K562 (cell line): ENCODE measurements around the gene SHOC1. TPM values are rescaled to one million over a fixed set of nuclear protein-coding genes. Genes with fewer than 3 reads are reported as not detected.

Experiments used
- E2F3 ChIP-seq: fragments of 250-450 bp; sonication (Bioruptor Pico); IDR thresholded peaks from 2 replicates; pipeline ENCODE4 v1.4.0; 2020; ENCODE audit warnings: mild to moderate bottlenecking
- MAFF ChIP-seq: IDR thresholded peaks from 2 replicates; pipeline ENCODE4 v1.6.1; 2012; ENCODE audit warnings: low read length, improper control_type of control experiment
- MEF2D ChIP-seq: conservative IDR thresholded peaks from 2 replicates; pipeline ENCODE4 v1.6.1; 2016; ENCODE audit warnings: low read depth, missing genetic modification characterization, missing compliant biosample characterization
- MTA2 ChIP-seq: fragments of 450-650 bp; IDR thresholded peaks from 2 replicates; pipeline ENCODE4 v1.6.1; 2016; ENCODE audit warnings: low read depth
- MTA3 ChIP-seq: fragments of 450-650 bp; formaldehyde crosslinking; IDR thresholded peaks from 2 replicates; pipeline ENCODE4 v1.6.1; 2017; ENCODE audit warnings: mild to moderate bottlenecking, borderline replicate concordance
- ZC3H11A ChIP-seq: IDR thresholded peaks from 2 replicates; pipeline ENCODE4 v1.6.1; 2012; ENCODE audit warnings: low read depth, low read length, improper control_type of control experiment
- ZNF511 ChIP-seq: sonication (generic); formaldehyde crosslinking; IDR thresholded peaks from 2 replicates; pipeline ENCODE4 v1.8.0; 2022; ENCODE audit warnings: mild to moderate bottlenecking, missing genetic modification reagents
- ZNF75A ChIP-seq: fragments of 450-650 bp; formaldehyde crosslinking; IDR thresholded peaks from 2 replicates; pipeline ENCODE4 v1.4.0; 2020; ENCODE audit warnings: mild to moderate bottlenecking
- polyA plus RNA-seq, 8 experiments: library from polyadenylated mRNA; depleted of rRNA in 4 of 8; stranded (reverse) in 5 of 8; unstranded in 3 of 8; fragments of >200 nt; fragmentation: Nextera tagmentation in 2 of 8; fragmentation: Illumina TruSeq in 1 of 8; extraction: Ambion mirVana in 2 of 8; extraction: Trizol in 1 of 8; gene quantifications; 2 replicates each; pipeline versions ENCODE4 v1.2.1 to v1.2.3, GENCODE V29; 2011 to 2014; ENCODE audit warnings: inconsistent platforms in 1 of 8, missing spikeins in 1 of 8
- total RNA-seq, 7 experiments: library from RNA; depleted of rRNA in 6 of 7; stranded (reverse); fragments of >200 nt in 6 of 7; fragmentation: Illumina TruSeq in 2 of 7; extraction: Trizol in 2 of 7; gene quantifications; 2 replicates each; pipeline versions ENCODE4 v1.2.1 to v1.2.3, GENCODE V29; 2011 to 2021; ENCODE audit warnings: low replicate concordance in 1 of 7
- TF ChIP-seq, protein P1 (sequence below), 2 experiments: fragments of 450-650 bp in 1 of 2; sonication (generic) in 1 of 2; formaldehyde crosslinking in 1 of 2; IDR thresholded peaks; 2 replicates each; pipeline versions ENCODE4 v1.7.1 to v1.9.0; 2016 to 2022; ENCODE audit warnings: inconsistent platforms in 1 of 2, mild to moderate bottlenecking in 1 of 2, missing genetic modification reagents in 1 of 2

The SHOC1 gene
- total and polyA plus RNA-seq, 9 of the 15 experiments (the other 6 are each of a cell fraction or from before 2014, with no cell fraction given), result 0.03 to 0.09 (median 0.04) TPM; not detected in 6

DNA sequence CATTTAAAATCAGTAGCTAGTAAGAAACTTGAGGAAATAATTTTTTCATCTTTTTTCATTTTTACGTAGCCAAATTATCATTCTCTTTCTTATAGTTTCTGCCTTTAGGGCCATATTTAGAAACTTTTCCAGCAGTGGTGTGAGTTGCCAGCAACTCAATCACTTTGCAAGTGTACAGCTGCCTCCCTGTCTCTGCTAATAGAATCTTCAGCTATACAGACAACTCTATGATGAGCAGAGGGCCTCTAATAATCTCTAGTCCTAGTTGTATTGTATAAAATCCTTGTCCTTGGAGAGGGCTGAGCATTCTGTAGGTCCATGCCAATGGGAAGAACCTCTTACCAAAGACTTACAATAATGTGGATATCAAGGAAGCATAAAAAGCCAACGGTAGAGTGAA, 11.5 kb upstream of the SHOC1 start (continued):
- TF ChIP-seq, protein P1, sequence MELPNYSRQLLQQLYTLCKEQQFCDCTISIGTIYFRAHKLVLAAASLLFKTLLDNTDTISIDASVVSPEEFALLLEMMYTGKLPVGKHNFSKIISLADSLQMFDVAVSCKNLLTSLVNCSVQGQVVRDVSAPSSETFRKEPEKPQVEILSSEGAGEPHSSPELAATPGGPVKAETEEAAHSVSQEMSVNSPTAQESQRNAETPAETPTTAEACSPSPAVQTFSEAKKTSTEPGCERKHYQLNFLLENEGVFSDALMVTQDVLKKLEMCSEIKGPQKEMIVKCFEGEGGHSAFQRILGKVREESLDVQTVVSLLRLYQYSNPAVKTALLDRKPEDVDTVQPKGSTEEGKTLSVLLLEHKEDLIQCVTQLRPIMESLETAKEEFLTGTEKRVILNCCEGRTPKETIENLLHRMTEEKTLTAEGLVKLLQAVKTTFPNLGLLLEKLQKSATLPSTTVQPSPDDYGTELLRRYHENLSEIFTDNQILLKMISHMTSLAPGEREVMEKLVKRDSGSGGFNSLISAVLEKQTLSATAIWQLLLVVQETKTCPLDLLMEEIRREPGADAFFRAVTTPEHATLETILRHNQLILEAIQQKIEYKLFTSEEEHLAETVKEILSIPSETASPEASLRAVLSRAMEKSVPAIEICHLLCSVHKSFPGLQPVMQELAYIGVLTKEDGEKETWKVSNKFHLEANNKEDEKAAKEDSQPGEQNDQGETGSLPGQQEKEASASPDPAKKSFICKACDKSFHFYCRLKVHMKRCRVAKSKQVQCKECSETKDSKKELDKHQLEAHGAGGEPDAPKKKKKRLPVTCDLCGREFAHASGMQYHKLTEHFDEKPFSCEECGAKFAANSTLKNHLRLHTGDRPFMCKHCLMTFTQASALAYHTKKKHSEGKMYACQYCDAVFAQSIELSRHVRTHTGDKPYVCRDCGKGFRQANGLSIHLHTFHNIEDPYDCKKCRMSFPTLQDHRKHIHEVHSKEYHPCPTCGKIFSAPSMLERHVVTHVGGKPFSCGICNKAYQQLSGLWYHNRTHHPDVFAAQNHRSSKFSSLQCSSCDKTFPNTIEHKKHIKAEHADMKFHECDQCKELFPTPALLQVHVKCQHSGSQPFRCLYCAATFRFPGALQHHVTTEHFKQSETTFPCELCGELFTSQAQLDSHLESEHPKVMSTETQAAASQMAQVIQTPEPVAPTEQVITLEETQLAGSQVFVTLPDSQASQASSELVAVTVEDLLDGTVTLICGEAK (IDR thresholded peaks at IDR 0.05), result no peak
- TF ChIP-seq, protein P1 (CRISPR knock-in tag; IDR thresholded peaks at IDR 0.05), result no peak
- TF ChIP-seq ZNF75A (CRISPR knock-in tag) (no peak), MTA3 (no peak), MAFF (no peak), ZC3H11A (no peak), E2F3 (CRISPR knock-in tag) (no peak), MEF2D (tag) (no peak), ZNF511 (CRISPR knock-in tag) (no peak), MTA2 (no peak)
